ENCODE data around the gene PCDHGA4.
"Not testable (repeated sequence)": the region's sequence is repeated elsewhere in the genome, so short reads cannot be mapped to it uniquely, and the experiment has no call there.

Gene PCDHGA4

GRCh38 chr5:141354900-141355469 lies at the start of gene PCDHGA4:
PCDHGA4 (plus strand) TSS chr5:141355021; CDS start chr5:141355108, 87 bp downstream.
- FAIRE-seq = no peak

- FAIRE-seq = no peak
Measured at GRCh38 chr5:141306630-141307029, 48.2 kb upstream of the PCDHGA4 start.

GRCh38 chr5:141313711-141314110 lies 41.1 kb upstream of the PCDHGA4 start:
- no peak for FAIRE-seq

- not testable (repeated sequence) for FAIRE-seq
Measured at GRCh38 chr5:141316963-141317362, 37.9 kb upstream of the PCDHGA4 start.

GRCh38 chr5:141319202-141319601 lies 35.6 kb upstream of the PCDHGA4 start:
- FAIRE-seq = no peak

GRCh38 chr5:141319699-141320098 lies 35.1 kb upstream of the PCDHGA4 start:
- no peak for FAIRE-seq

GRCh38 chr5:141320225-141321169 lies 34.3 kb upstream of the PCDHGA4 start, which contains the start of gene TAF7:
TAF7 (minus strand) TSS chr5:141320784; CDS start chr5:141320044, 740 bp downstream.
- FAIRE-seq = no peak

- no peak for FAIRE-seq
Measured at GRCh38 chr5:141322261-141322660, 32.6 kb upstream of the PCDHGA4 start.

GRCh38 chr5:141326088-141326854 lies 28.6 kb upstream of the PCDHGA4 start:
- FAIRE-seq = no peak

GRCh38 chr5:141328231-141328630 lies 26.6 kb upstream of the PCDHGA4 start:
- no peak for FAIRE-seq

- FAIRE-seq = no peak
Measured at GRCh38 chr5:141330299-141331080, 24.3 kb upstream of the PCDHGA4 start, which contains the start of gene PCDHGA1. PCDHGA1 (plus strand) TSS chr5:141330514.

GRCh38 chr5:141332571-141332970 lies 22.2 kb upstream of the PCDHGA4 start:
- FAIRE-seq = not testable (repeated sequence)

- no peak for FAIRE-seq
Measured at GRCh38 chr5:141338538-141339306, 16.1 kb upstream of the PCDHGA4 start, which contains the start of gene PCDHGA2. PCDHGA2 (plus strand) TSS chr5:141338760.

- FAIRE-seq = not testable (repeated sequence)
Measured at GRCh38 chr5:141340781-141341354, 14.0 kb upstream of the PCDHGA4 start.

- FAIRE-seq = no peak
Measured at GRCh38 chr5:141342773-141343172, 12.0 kb upstream of the PCDHGA4 start.

- FAIRE-seq = no peak
Measured at GRCh38 chr5:141343242-141343952, 11.4 kb upstream of the PCDHGA4 start, which contains the start of gene PCDHGA3. PCDHGA3 (plus strand) TSS chr5:141343829; CDS start chr5:141344034, 205 bp downstream.

- FAIRE-seq = no peak
Measured at GRCh38 chr5:141343953-141344463, 10.8 kb upstream of the PCDHGA4 start.

GRCh38 chr5:141345327-141345726 lies 9.5 kb upstream of the PCDHGA4 start:
- no peak for FAIRE-seq

- FAIRE-seq = not testable (repeated sequence)
Measured at GRCh38 chr5:141346017-141346416, 8.8 kb upstream of the PCDHGA4 start.
